Measurements from ENCODE around the gene C11orf54. TPM values are rescaled to one million over a fixed set of nuclear protein-coding genes. Genes with fewer than 3 reads are reported as not detected.
A peak's percentile ranks its signal among the peaks of the same experiment; 100 is the strongest.

C11orf54 gene
- 10.7 and 21.2 TPM in 2 replicates for total RNA-seq (2014; rRNA removed; shearing (Covaris generic))

DNA sequence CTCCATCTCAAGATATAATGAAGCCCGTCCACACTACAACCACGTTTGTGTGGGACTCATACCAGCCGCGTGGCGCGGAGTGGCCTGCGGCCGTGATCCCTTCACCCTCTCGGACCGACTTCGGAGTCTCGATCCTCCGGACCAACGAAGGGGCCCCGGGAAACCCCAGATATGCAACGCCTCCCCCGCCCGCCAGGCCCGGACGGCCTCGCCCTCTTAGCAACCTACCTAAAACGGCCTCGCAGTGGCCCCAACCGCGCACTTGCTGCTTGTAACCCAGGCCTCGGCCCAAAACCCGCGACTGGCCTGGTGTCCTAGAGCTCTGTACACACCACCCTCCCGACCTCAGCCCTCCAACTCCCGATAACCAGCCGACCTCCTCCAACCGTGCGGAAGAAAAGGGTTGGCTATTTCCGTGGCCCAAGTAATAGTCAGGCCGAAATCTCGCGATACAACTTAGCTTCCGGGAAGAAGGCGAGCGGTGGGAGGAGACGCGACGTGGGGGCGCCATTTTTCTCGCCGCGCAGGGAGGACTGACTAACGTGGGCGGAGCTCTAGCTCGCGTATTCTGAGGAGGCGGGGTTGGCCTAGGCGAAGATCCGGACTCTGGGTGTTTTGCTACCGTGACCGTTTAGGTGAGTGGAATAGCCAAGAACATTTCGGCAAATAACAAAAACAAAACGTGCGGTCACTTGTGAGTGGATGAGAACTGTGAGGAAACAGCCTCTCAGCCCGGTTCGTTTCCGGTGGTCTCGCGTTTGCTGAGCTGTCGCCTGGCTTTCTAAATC lies at the start of gene C11orf54, which contains the start of gene TAF1D:
C11orf54 (plus strand) TSS at position 579 of the 788 bp plus-strand sequence. CDS start 5,722 bp downstream, outside the sequence.
TAF1D (minus strand) TSS at position 402 of the 788 bp plus-strand sequence. CDS start 2,191 bp downstream, outside the sequence.
- in situ Hi-C loops (cut with HindIII; ENCODE audit: low sequenced_read_pairs): no loop called here
- DNase-seq (ENCODE audit: low spot score): peak; percentile 98

DNA sequence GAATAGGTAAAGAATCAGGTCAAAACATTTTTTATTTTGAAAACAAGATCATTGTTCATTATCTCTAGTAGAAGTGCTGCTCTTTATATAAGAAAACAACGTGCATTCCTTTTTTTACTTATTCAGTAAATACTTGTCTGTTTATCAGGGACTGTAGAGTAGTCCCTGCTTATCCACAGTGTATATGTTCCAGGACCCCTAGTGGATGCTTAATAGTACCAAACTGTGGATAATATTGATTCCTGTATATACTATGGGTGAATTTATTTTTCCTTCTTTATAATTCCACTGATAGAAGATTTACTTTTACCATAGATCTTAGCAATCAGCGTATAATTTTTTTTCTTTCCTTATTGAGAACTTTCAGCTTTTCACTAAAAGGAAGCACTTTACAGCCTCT lies 47.4 kb upstream of the C11orf54 start:
- no peak for DNase-seq (ENCODE audit: low spot score)
- in situ Hi-C loops (cut with HindIII; ENCODE audit: low sequenced_read_pairs): no loop called here

- in situ Hi-C loops (cut with HindIII; ENCODE audit: low sequenced_read_pairs): no loop called here
- no peak for DNase-seq (ENCODE audit: low spot score)
Measured at GRCh38 chr11:93694557-93694956, 46.9 kb upstream of the C11orf54 start.

- DNase-seq (ENCODE audit: low spot score): no peak
- in situ Hi-C loops (cut with HindIII; ENCODE audit: low sequenced_read_pairs): no loop called here
Measured at GRCh38 chr11:93697611-93698010, 43.9 kb upstream of the C11orf54 start.

DNA sequence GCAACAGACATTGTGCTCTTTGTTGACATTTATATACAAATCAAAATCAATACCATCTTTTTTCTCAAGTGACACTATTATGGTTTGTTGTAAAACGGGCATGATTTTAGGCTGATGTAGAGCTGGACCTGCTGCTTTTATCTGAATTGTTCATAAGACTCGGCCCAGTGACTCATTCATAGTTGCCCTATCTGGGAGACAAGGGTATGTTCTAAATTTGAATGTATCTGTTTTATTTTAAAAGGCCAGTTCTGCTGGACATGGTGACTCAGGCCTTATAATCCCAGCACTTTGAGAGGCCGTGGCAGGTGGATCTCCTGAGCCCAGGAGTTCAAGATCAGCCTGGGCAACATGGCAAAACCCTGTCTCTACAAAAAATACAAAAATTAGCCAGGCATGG lies 40.6 kb upstream of the C11orf54 start:
- in situ Hi-C loops (cut with HindIII; ENCODE audit: low sequenced_read_pairs): no loop called here
- DNase-seq (ENCODE audit: low spot score): no peak

- in situ Hi-C loops (cut with HindIII; ENCODE audit: low sequenced_read_pairs): no loop called here
- DNase-seq (ENCODE audit: low spot score): no peak
Measured at GRCh38 chr11:93704237-93704636, 37.2 kb upstream of the C11orf54 start.

DNA sequence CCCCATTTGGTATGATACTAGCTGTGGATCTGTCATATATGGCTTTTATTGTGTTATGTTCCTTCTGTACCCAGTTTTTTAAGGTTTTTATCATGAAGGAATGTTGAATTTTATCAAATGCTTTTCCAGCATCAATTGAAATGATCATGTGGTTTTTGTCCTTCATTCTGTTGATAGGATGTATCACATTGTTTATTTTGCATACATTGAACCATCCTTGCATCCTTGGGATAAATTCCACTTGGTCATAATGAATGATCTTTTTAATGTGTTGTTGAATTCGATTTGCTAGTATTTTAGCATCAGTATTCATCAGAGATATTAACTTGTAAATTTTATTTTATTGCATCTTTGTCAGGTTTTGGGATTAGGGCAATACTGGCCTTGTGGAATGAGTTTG lies 31.2 kb upstream of the C11orf54 start:
- no peak for DNase-seq (ENCODE audit: low spot score)
- in situ Hi-C loops (cut with HindIII; ENCODE audit: low sequenced_read_pairs): no loop called here

DNA sequence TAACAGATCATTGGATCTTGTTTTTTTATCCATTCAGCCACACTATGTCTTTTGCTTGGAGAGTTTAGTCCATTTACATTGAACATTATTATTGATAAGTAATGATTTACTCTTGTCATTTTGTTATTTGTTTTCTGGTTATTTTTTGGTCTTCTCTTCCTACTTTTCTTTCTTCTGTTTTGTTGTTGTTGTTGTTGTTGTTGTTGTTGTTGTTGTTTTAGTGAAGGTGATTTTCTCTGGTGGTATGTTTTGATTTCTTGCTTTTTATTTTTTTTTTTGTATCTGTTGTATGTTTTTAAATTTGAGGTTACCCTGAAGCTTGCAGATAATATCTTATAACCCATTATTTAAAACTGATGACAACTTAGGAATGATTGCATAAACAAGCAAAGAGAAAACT lies 28.8 kb upstream of the C11orf54 start:
- no peak for DNase-seq (ENCODE audit: low spot score)
- in situ Hi-C loops (cut with HindIII; ENCODE audit: low sequenced_read_pairs): no loop called here

DNA sequence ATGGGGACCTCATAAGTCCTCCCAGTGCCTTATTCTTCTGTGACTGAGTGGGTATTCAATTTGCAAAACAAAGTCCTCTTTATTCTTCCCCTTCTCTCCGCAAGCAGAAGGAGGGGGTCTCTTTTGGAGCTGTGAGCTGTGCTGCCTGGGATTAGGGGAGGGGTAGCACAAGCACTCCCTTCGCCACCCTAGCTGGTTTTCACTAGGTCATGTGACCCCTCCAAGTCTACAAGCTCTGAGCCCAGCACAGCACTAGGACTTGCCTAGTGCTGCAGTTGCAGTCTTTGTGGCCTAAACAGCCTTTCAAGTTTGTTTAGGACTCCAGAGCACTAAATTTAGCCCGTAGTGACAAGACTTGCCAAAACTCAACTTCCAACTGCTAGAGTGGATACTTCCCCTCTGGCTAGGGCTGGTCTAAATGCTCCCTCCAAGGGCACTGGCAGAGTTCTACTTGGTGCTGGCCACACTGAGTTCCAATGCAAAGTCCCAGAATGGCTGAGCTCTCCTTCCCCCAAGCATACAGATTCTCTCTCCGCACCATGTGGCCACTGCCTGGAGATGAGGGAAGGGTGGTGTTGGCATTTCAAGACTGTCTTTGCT lies 25.6 kb upstream of the C11orf54 start:
- in situ Hi-C loops (cut with HindIII; ENCODE audit: low sequenced_read_pairs): no loop called here
- DNase-seq (ENCODE audit: low spot score): no peak

DNA sequence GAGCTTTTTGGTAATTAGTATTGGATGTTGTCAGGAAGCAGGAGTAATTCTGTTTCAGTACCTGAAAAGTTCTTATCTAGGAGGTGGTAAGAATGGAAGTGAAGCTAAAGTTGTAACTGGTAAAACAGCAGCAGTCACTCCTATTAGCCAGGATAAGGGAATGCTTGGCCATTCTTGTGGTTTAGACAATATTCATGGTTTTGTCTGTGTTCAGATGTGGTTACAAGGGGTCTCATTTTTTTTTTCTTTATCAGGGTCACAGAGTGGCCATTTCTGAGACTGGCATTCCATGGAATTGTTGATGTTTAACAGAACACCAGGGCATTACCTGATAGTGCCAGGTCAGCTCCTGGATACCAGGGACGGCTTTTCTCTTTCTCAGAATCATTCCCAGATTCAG lies 24.0 kb upstream of the C11orf54 start:
- in situ Hi-C loops (cut with HindIII; ENCODE audit: low sequenced_read_pairs): no loop called here
- no peak for DNase-seq (ENCODE audit: low spot score)

DNA sequence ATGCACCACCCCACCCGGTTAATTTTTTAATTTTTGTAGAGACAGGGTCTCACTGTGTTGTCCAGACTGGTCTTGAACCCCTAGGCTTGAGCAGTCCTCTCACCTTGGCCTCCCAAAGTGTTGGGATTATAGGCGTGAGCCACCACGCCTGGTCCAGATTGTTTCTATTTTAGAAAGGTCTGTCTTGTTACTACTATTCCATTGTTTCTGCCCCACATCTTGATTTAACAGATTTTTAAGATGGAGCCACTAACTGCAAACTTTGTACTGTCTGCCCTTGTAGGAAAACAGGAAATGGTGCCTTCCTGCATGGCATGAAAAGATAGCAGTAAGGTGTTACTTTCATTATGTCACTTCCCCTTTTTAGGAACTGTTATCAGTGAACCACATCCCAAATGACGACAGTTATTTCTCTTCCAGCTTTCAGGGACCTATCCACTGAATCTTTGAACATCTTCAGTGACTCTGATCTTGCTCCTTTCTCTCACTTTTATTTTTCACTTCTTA lies 23.4 kb upstream of the C11orf54 start:
- no peak for DNase-seq (ENCODE audit: low spot score)
- in situ Hi-C loops (cut with HindIII; ENCODE audit: low sequenced_read_pairs): no loop called here

GRCh38 chr11:93719310-93719709 lies 22.2 kb upstream of the C11orf54 start:
- in situ Hi-C loops (cut with HindIII; ENCODE audit: low sequenced_read_pairs): no loop called here

DNA sequence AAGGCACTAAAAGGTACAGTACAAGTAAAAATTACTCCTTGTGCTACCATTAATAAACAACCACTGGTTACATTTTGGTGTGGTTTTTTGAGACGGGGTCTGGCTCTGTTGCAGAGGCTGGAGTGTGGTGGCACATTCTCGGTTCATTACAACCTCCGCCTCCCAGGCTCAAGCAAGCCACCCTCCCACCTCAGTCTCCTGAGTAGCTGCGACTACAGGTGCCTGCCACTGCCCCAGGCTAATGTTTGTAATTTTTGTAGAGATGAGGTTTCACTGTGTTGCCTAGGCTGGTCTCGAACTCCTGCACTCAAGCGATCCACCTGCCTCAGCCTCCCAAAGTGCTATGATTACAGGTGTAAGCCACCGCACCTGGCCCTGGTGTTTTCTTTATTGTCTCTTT lies 20.9 kb upstream of the C11orf54 start:
- no peak for DNase-seq (ENCODE audit: low spot score)
- in situ Hi-C loops (cut with HindIII; ENCODE audit: low sequenced_read_pairs): no loop called here

More at GRCh38 chr11:93719310-93719709, 22.2 kb upstream of the C11orf54 start:
- DNase-seq (ENCODE audit: low spot score): no peak

- DNase-seq (ENCODE audit: low spot score): no peak
Measured at GRCh38 chr11:93724089-93724488, 17.4 kb upstream of the C11orf54 start.

GRCh38 chr11:93727985-93728791 lies 13.3 kb upstream of the C11orf54 start:
- DNase-seq (ENCODE audit: low spot score): no peak
- in situ Hi-C loops (cut with HindIII; ENCODE audit: low sequenced_read_pairs): no loop called here

More at GRCh38 chr11:93724089-93724488, 17.4 kb upstream of the C11orf54 start:
- in situ Hi-C loops (cut with HindIII; ENCODE audit: low sequenced_read_pairs): no loop called here

- in situ Hi-C loops (cut with HindIII; ENCODE audit: low sequenced_read_pairs): no loop called here
- no peak for DNase-seq (ENCODE audit: low spot score)
Measured at GRCh38 chr11:93728792-93729128, 12.7 kb upstream of the C11orf54 start.

GRCh38 chr11:93729129-93729616 lies 12.3 kb upstream of the C11orf54 start:
- in situ Hi-C loops (cut with HindIII; ENCODE audit: low sequenced_read_pairs): no loop called here
- no peak for DNase-seq (ENCODE audit: low spot score)

DNA sequence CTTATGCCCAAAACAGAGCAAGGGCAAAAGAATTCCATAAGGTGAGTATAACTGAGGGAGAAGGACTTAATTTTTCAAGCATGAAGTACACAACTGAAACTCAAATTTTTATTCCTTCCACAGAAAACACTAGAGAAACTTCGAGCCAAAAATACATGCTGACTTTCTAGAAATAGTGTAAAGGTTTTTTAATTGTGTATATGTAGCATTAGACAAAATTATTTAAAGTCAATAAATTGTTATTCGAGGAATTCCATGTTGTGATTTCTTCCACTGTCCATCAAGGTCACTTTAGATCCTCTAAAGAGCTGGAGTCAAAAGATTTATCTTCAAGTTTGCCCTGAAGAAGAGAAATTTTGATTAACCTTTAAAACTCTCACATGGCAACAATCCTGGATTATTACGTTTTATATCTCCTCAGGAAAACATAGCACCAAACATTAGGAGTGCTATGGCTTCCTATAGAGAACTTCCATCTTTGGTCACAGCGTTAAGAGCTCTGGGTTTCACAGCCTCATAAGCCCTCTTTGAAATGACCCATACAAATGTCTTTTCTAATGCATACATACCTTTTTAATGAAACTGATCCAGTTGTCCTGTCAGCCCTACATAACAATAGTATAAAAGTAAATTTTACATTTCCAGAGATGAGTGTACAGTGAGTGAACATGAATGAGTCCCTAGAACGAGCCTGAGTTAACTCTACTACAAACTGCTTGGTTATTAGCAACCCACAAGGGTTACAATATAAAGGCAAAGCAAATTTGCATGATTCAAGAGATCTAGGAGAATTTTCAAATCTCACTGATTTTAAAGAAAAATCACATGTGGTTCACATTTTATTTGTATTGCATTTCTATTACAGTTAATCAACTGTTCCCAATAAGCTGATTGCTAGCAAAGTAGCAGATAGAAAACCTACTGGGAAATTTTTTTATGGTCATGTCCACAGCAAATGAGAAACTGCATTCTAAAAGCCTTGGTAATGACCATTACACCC lies 11.1 kb upstream of the C11orf54 start:
- no peak for DNase-seq (ENCODE audit: low spot score)
- in situ Hi-C loops (cut with HindIII; ENCODE audit: low sequenced_read_pairs): no loop called here

All from G401 (cell line).